HCT116 (cell line): ENCODE results near the gene GCAT. TPM values are rescaled to one million over a fixed set of nuclear protein-coding genes. Genes with fewer than 3 reads are reported as not detected.

Source experiments
- ATAC-seq: fragments of 200-7000 bp; cut with Tn5 transposase; 2 replicates; pipeline ENCODE4 v1.9.1; 2020; ENCODE audit warnings: mild to moderate bottlenecking, moderate library complexity
- BruUV-seq: library from RNA; stranded (reverse); fragments of 400-500 nt; replicated peaks from 2 replicates; lab custom pipeline; 2021; lab: Mats Ljungman, UMichigan
- CTCF ChIA-PET: fragments of 300-600 bp; sonication (Branson Sonifier 250); formaldehyde crosslinking; loops from one replicate; lab custom pipeline; 2021; ENCODE audit warnings: antibody characterized with exemption; lab: Charles Lee
- POLR2A ChIA-PET: fragments of 300-600, 350-600 bp; sonication (Branson Sonifier 250); formaldehyde crosslinking; loops from one replicate; lab custom pipeline; 2021; ENCODE audit warnings: antibody characterized with exemption; lab: Charles Lee
- RAD21 ChIA-PET, 2 experiments: fragments of 300-600 bp; sonication (Branson Sonifier 250); formaldehyde crosslinking; loops; one replicate each; lab custom pipeline; 2023; ENCODE audit warnings: low total read pairs in 2 of 2; ENCODE audit not compliant: uncharacterized antibody in 2 of 2, unreplicated experiment in 2 of 2, low non-redundant PET in 1 of 2; lab: Charles Lee
- DNase-seq: peaks from one replicate; pipeline ENCODE4 v3.0.0-alpha.2; 2010; ENCODE audit warnings: low read depth, low spot score
- H2AFZ ChIP-seq: fragments of 200-600 bp; shearing (Covaris generic), sonication (generic); 2 replicates; pipeline ENCODE4 v1.6.1; 2017; ENCODE audit warnings: low read depth, mixed run types, mixed read lengths, antibody characterized with exemption, low read length; ENCODE audit not compliant: poor library complexity, severe bottlenecking
- H3K27ac ChIP-seq: 2 replicates; pipeline ENCODE4 v1.5.1; 2012; ENCODE audit warnings: low read depth, low read length
- H3K27me3 ChIP-seq: fragments of 200-600 bp; sonication (generic); 2 replicates; pipeline ENCODE4 v1.6.1; 2016; ENCODE audit warnings: mixed run types, low read length, mixed read lengths; ENCODE audit not compliant: insufficient read depth
- H3K36me3 ChIP-seq, 2 experiments: fragments of 200-500 bp in 1 of 2; fragments of 200-600 bp in 1 of 2; sonication (Bioruptor generic) in 1 of 2; sonication (generic) in 1 of 2; 2 replicates each; pipeline versions ENCODE4 v1.5.1 to v1.6.1; 2014 to 2016; ENCODE audit warnings: low read length in 2 of 2, inconsistent platforms in 1 of 2, mixed read lengths in 1 of 2, mixed run types in 1 of 2; ENCODE audit not compliant: insufficient read depth in 2 of 2, control insufficient read depth in 1 of 2
- H3K4me1 ChIP-seq, 2 experiments: fragments of 200-600 bp in 1 of 2; sonication (generic) in 1 of 2; 2 replicates each; pipeline versions ENCODE4 v1.5.1 to v1.6.1; 2012 to 2017; ENCODE audit warnings: low read length in 2 of 2, inconsistent platforms in 1 of 2, mild to moderate bottlenecking in 1 of 2, mixed read lengths in 1 of 2, mixed run types in 1 of 2, moderate library complexity in 1 of 2; ENCODE audit not compliant: insufficient read depth in 2 of 2, control insufficient read depth in 1 of 2
- H3K4me2 ChIP-seq: fragments of 200-600 bp; sonication (generic); 2 replicates; pipeline ENCODE4 v1.6.1; 2017; ENCODE audit warnings: mixed run types, low read length, mixed read lengths
- H3K4me3 ChIP-seq, 2 experiments: fragments of 200-600 bp in 1 of 2; sonication (generic) in 1 of 2; replicated peaks in 1 of 2; 2 replicates each; pipeline ENCODE4 v1.5.1; 2011 to 2016; ENCODE audit warnings: low read length in 2 of 2, control low read depth in 1 of 2, low read depth in 1 of 2, mild to moderate bottlenecking in 1 of 2, mixed read lengths in 1 of 2, mixed run types in 1 of 2
- H3K79me2 ChIP-seq: fragments of 200-600 bp; sonication (generic); 2 replicates; pipeline ENCODE4 v1.6.1; 2017; ENCODE audit warnings: mild to moderate bottlenecking, mixed run types, low read length, moderate library complexity, mixed read lengths; ENCODE audit not compliant: insufficient read depth
- H3K9ac ChIP-seq: fragments of 200-600 bp; sonication (generic); 2 replicates; pipeline ENCODE4 v1.6.1; 2016; ENCODE audit warnings: low read length, mixed read lengths
- H3K9me2 ChIP-seq: fragments of 200-600 bp; sonication (generic), shearing (Covaris generic); 2 replicates; pipeline ENCODE4 v1.6.1; 2017; ENCODE audit warnings: mixed run types, mild to moderate bottlenecking, moderate library complexity; ENCODE audit not compliant: insufficient read depth
- H3K9me3 ChIP-seq, 2 experiments: fragments of 200-500 bp in 1 of 2; fragments of 200-600 bp in 1 of 2; sonication (Bioruptor generic) in 1 of 2; sonication (generic) in 1 of 2; 2 replicates each; pipeline ENCODE4 v1.6.1; 2014 to 2017; ENCODE audit warnings: low read length in 2 of 2, mixed read lengths in 2 of 2, inconsistent platforms in 1 of 2, low read depth in 1 of 2, mild to moderate bottlenecking in 1 of 2, mixed run types in 1 of 2, moderate library complexity in 1 of 2; ENCODE audit not compliant: control insufficient read depth in 1 of 2, insufficient read depth in 1 of 2
- H4K20me1 ChIP-seq: fragments of 200-600 bp; sonication (generic), shearing (Covaris generic); 2 replicates; pipeline ENCODE4 v1.6.1; 2017; ENCODE audit warnings: mixed run types, mild to moderate bottlenecking, moderate library complexity; ENCODE audit not compliant: insufficient read depth
- CBX3 ChIP-seq: IDR thresholded peaks from 2 replicates; pipeline ENCODE4 v1.6.1; 2012; ENCODE audit warnings: low read depth
- CEBPB ChIP-seq: IDR thresholded peaks from 2 replicates; pipeline ENCODE4 v1.6.1; 2012; ENCODE audit warnings: low read depth
- EGR1 ChIP-seq: IDR thresholded peaks from 2 replicates; pipeline ENCODE4 v1.6.1; 2012; ENCODE audit warnings: low read depth
- ELF1 ChIP-seq: IDR thresholded peaks from 2 replicates; pipeline ENCODE4 v1.6.1; 2012; ENCODE audit warnings: low read depth, borderline replicate concordance
- EZH2 ChIP-seq: fragments of 200-600 bp; sonication (generic); IDR thresholded peaks from 2 replicates; pipeline ENCODE4 v1.6.1; 2017; ENCODE audit warnings: antibody characterized with exemption, mixed run types
- FOSL1 ChIP-seq: IDR thresholded peaks from 2 replicates; pipeline ENCODE4 v1.6.1; 2012; ENCODE audit warnings: low read depth
- JUND ChIP-seq: IDR thresholded peaks from 2 replicates; pipeline ENCODE4 v1.6.1; 2012
- POLR2AphosphoS5 ChIP-seq: IDR thresholded peaks from 2 replicates; pipeline ENCODE4 v1.6.1; 2011; ENCODE audit warnings: mild to moderate bottlenecking, low read depth, low read length, moderate library complexity
- RAD21 ChIP-seq: IDR thresholded peaks from 2 replicates; pipeline ENCODE4 v1.6.1; 2012; ENCODE audit warnings: low read depth, mild to moderate bottlenecking
- SIN3A ChIP-seq: IDR thresholded peaks from 2 replicates; pipeline ENCODE4 v1.6.1; 2012; ENCODE audit warnings: low read depth
- SP1 ChIP-seq: IDR thresholded peaks from 2 replicates; pipeline ENCODE4 v1.6.1; 2012; ENCODE audit warnings: low read depth
- SRF ChIP-seq: IDR thresholded peaks from 2 replicates; pipeline ENCODE4 v1.6.1; 2012; ENCODE audit warnings: low read depth
- TCF7L2 ChIP-seq: IDR thresholded peaks from 2 replicates; pipeline ENCODE4 v1.7.0; 2011; ENCODE audit warnings: borderline replicate concordance, inconsistent platforms; ENCODE audit not compliant: insufficient read depth, insufficient read length; ENCODE audit errors: extremely low read depth
- YY1 ChIP-seq: IDR thresholded peaks from 2 replicates; pipeline ENCODE4 v1.6.1; 2011; ENCODE audit warnings: low read length, low read depth, moderate library complexity, mild to moderate bottlenecking; ENCODE audit not compliant: insufficient replicate concordance; ENCODE audit errors: extremely low read depth
- ZFX ChIP-seq: fragments of 450-650 bp; IDR thresholded peaks from 2 replicates; pipeline ENCODE4 v1.6.1; 2017
- ZNF274 ChIP-seq: fragments of 200-500 bp; sonication (Bioruptor generic); IDR thresholded peaks from 2 replicates; pipeline ENCODE4 v1.6.1; 2014; ENCODE audit warnings: mild to moderate bottlenecking, low read depth, low read length, inconsistent platforms
- intact Hi-C: fragments of 100-400 bp; cut with micrococcal nuclease; formaldehyde crosslinking; loops from 2 replicates; pipeline ENCODE4 v1.10.0; 2022
- total RNA-seq: library from RNA; stranded (reverse); gene quantifications from one replicate; pipeline ENCODE4 v1.2.1, GENCODE V29; 2021; ENCODE audit not compliant: unreplicated experiment
- TF ChIP-seq, protein P1 (sequence below): IDR thresholded peaks from 2 replicates; pipeline ENCODE4 v1.6.1; 2012; ENCODE audit warnings: low read depth

Gene GCAT
- total RNA-seq, 1 experiment from 2014 or later, result 88.7 TPM

GRCh38 chr22:37862570-37863325, 55.0 kb downstream of the GCAT start:
- intact Hi-C loops, result loop anchor here (1.0 kb wide), 1 partner anchor 45 kb away; no protein-coding TSS in a partner anchor
- H3K9me2 ChIP-seq, result no peaks in the 10 kb centered on the region
- peaks cover 0 to 5% of the 10 kb centered on the region in 2 experiments; a peak in 2 of 4 replicates for H3K4me1 ChIP-seq

GRCh38 chr22:37865510-37865909, 57.8 kb downstream of the GCAT start:
- H3K36me3 ChIP-seq, result peaks cover 52 to 75% of the 10 kb centered on the region in 2 experiments
- H4K20me1 ChIP-seq, result peaks cover 10% of the 10 kb centered on the region
- no peak overlapping the region for H3K9ac ChIP-seq
- ATAC-seq (no peak), DNase-seq (no peak)
- H3K79me2 ChIP-seq, result peaks cover 92% of the 10 kb centered on the region
- ChIA-PET RAD21 (no interaction called here), CTCF (no interaction called here), POLR2A (no interaction called here)
- peaks cover 0 to 5% of the 10 kb centered on the region in 2 experiments; a peak in 2 of 4 replicates for H3K4me1 ChIP-seq
- H3K27me3 ChIP-seq, result no peaks in the 10 kb centered on the region
- H3K4me2 ChIP-seq, result no peak overlapping the region
- no peak overlapping the region for H2AFZ ChIP-seq
- intact Hi-C loops, result no loop called here
- no TSS peak for BruUV-seq
- no peaks in the 10 kb centered on the region for H3K9me2 ChIP-seq
- no peak overlapping the region for H3K4me3 ChIP-seq
- no peaks in the 10 kb centered on the region for H3K9me3 ChIP-seq
- no peak overlapping the region for H3K27ac ChIP-seq
- no peak for TF ChIP-seq RAD21
- no peak for TF ChIP-seq JUND
- TF ChIP-seq ZNF274, result no peak
- no peak for TF ChIP-seq SIN3A
- TF ChIP-seq ELF1, result no peak
- TF ChIP-seq, protein P1, sequence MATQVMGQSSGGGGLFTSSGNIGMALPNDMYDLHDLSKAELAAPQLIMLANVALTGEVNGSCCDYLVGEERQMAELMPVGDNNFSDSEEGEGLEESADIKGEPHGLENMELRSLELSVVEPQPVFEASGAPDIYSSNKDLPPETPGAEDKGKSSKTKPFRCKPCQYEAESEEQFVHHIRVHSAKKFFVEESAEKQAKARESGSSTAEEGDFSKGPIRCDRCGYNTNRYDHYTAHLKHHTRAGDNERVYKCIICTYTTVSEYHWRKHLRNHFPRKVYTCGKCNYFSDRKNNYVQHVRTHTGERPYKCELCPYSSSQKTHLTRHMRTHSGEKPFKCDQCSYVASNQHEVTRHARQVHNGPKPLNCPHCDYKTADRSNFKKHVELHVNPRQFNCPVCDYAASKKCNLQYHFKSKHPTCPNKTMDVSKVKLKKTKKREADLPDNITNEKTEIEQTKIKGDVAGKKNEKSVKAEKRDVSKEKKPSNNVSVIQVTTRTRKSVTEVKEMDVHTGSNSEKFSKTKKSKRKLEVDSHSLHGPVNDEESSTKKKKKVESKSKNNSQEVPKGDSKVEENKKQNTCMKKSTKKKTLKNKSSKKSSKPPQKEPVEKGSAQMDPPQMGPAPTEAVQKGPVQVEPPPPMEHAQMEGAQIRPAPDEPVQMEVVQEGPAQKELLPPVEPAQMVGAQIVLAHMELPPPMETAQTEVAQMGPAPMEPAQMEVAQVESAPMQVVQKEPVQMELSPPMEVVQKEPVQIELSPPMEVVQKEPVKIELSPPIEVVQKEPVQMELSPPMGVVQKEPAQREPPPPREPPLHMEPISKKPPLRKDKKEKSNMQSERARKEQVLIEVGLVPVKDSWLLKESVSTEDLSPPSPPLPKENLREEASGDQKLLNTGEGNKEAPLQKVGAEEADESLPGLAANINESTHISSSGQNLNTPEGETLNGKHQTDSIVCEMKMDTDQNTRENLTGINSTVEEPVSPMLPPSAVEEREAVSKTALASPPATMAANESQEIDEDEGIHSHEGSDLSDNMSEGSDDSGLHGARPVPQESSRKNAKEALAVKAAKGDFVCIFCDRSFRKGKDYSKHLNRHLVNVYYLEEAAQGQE, result no peak
- TF ChIP-seq EZH2, result no peak
- TF ChIP-seq CEBPB, result no peak
- no peak for TF ChIP-seq TCF7L2
- no peak for TF ChIP-seq CBX3
- no peak for TF ChIP-seq ZFX
- no peak for TF ChIP-seq POLR2AphosphoS5
- no peak for TF ChIP-seq YY1
- no peak for TF ChIP-seq EGR1
- TF ChIP-seq SP1, result no peak
- TF ChIP-seq SRF, result no peak

More at GRCh38 chr22:37862570-37863325, 55.0 kb downstream of the GCAT start:
- H3K27ac ChIP-seq, result no peak overlapping the region
- TF ChIP-seq RAD21 (no peak), SRF (no peak), FOSL1 (no peak), POLR2AphosphoS5 (no peak), EZH2 (no peak), ZFX (no peak)
- TF ChIP-seq, all 23 proteins: peak for 0
- Histone ChIP-seq H3K4me3 (no peak overlapping the region), H3K27me3 (no peaks in the 10 kb centered on the region), H3K36me3 (peaks cover 46 to 77% of the 10 kb centered on the region in 2 experiments), H4K20me1 (peaks cover 10% of the 10 kb centered on the region), H3K9ac (no peak overlapping the region), H3K9me3 (no peaks in the 10 kb centered on the region), H2AFZ (no peak overlapping the region), H3K4me2 (no peak overlapping the region), H3K79me2 (peaks cover 91% of the 10 kb centered on the region)
- ChIA-PET POLR2A (interaction anchor here (0.7 to 1.0 kb wide), 3 partner anchors 15 to 44 kb away, joined by 3 to 4 read pairs (median 3); no protein-coding TSS in a partner anchor), RAD21 (interaction anchor here in 1 of 2 experiments (1.0 kb wide), 1 partner anchor 45 kb away, joined by 5 read pairs; no protein-coding TSS in a partner anchor), CTCF (interaction anchor here (0.6 to 3.9 kb wide), 20 partner anchors 7 to 256 kb away, joined by 3 to 33 read pairs (median 4); partner anchors contain the start of genes C22orf23, GCAT and POLR2F)
- ATAC-seq (peak; percentile 18), DNase-seq (no peak)
- no TSS peak for BruUV-seq
